Measurements from ENCODE around the gene NEIL1. TPM values are rescaled to one million over a fixed set of nuclear protein-coding genes. Genes with fewer than 3 reads are reported as not detected.

NEIL1 gene
- total and polyA plus RNA-seq, 2 of the 8 experiments (the other 6 are each of a cell fraction or from before 2014, with no cell fraction given): 10.4 to 10.9 TPM

GRCh38 chr15:75360391-75360790, 13.6 kb downstream of the NEIL1 start:
- CTCF ChIA-PET (ENCODE audit: partially characterized antibody): interaction anchor here (0.6 kb wide), 1 partner anchor 10 kb away, joined by 4 read pairs; no protein-coding TSS in a partner anchor
- H3K4me2 ChIP-seq (ENCODE audit: insufficient read depth in 1 of 2, low read depth in 2 of 2, low read length in 2 of 2): no peak overlapping the region
- H2AFZ ChIP-seq (ENCODE audit: low read length): no peak overlapping the region
- no peak for TF ChIP-seq ZNF274 (IDR thresholded peaks at IDR 0.05; ENCODE audit: borderline replicate concordance, extremely low read depth, low read length)
- TF ChIP-seq CHD1 (IDR thresholded peaks at IDR 0.05; ENCODE audit: low read depth, low read length): no peak
- no peak for TF ChIP-seq HDAC2 (IDR thresholded peaks at IDR 0.05; ENCODE audit: borderline replicate concordance in 1 of 2, low read depth in 2 of 2, low read length in 2 of 2)
- TF ChIP-seq POLR2AphosphoS5 (IDR thresholded peaks at IDR 0.05; ENCODE audit: low read depth, low read length): no peak
- TF ChIP-seq PHF8 (conservative IDR thresholded peaks at IDR 0.05; ENCODE audit: low read depth, low read length): no peak
- no peak for TF ChIP-seq KDM1A (IDR thresholded peaks at IDR 0.05; ENCODE audit: borderline replicate concordance, low read length)
- TF ChIP-seq CBX8 (IDR thresholded peaks at IDR 0.05; ENCODE audit: borderline replicate concordance, low read depth, low read length): no peak
- TF ChIP-seq GTF2F1 (IDR thresholded peaks at IDR 0.05; ENCODE audit: borderline replicate concordance, low read depth, low read length): no peak
- TF ChIP-seq ATF2 (IDR thresholded peaks at IDR 0.05; ENCODE audit: low read length): no peak
- TF ChIP-seq SIN3A (conservative IDR thresholded peaks at IDR 0.05 in 1 of 2, IDR thresholded peaks at IDR 0.05 in 1 of 2; ENCODE audit: low read depth in 1 of 2, low read length in 2 of 2): no peak
- no peak for TF ChIP-seq JUN (IDR thresholded peaks at IDR 0.05; ENCODE audit: low read depth, low read length)
- no peak for TF ChIP-seq FOSL1 (IDR thresholded peaks at IDR 0.05; ENCODE audit: insufficient read depth, low read depth, low read length)

More at GRCh38 chr15:75360391-75360790, 13.6 kb downstream of the NEIL1 start:
- H3K27me3 ChIP-seq (replicated peaks in 1 of 4; ENCODE audit: control insufficient read depth in 3 of 4, extremely low read depth in 1 of 4, insufficient read depth in 3 of 4, low read length in 3 of 4): no peaks in the 10 kb centered on the region
- no peak overlapping the region for H2BK12ac ChIP-seq (ENCODE audit: low read depth, low read length)
- H3K56ac ChIP-seq (replicated peaks; ENCODE audit: insufficient read length, low read depth, low read length): no peak overlapping the region
- no peak overlapping the region for H3K14ac ChIP-seq (ENCODE audit: insufficient read length)
- no peak overlapping the region for H3K23ac ChIP-seq (ENCODE audit: insufficient read length)
- DNase-seq (ENCODE audit: low read depth in 1 of 2, low spot score in 2 of 2) (no peak), FAIRE-seq (no peak)
- H2BK5ac ChIP-seq (ENCODE audit: low read depth, low read length): no peak overlapping the region
- POLR2A ChIA-PET (ENCODE audit: partially characterized antibody): interaction anchor here (0.7 to 6.5 kb wide), 3 partner anchors 8 to 21 kb away, joined by 3 to 69 read pairs (median 9); partner anchors contain the start of genes MAN2C1 and NEIL1
- H3K27ac ChIP-seq (ENCODE audit: low read depth, low read length): no peak overlapping the region
- no peaks in the 10 kb centered on the region for H3K9me3 ChIP-seq (ENCODE audit: insufficient read depth in 2 of 2, low read depth in 1 of 2, low read length in 1 of 2)
- no peak overlapping the region for H3K4me3 ChIP-seq (ENCODE audit: extremely low read depth in 1 of 4, insufficient read depth in 2 of 4, low read depth in 3 of 4, low read length in 4 of 4)
- no peak overlapping the region for H4K5ac ChIP-seq (ENCODE audit: insufficient read length, low read depth, low read length)
- no peak overlapping the region for H3K4ac ChIP-seq (replicated peaks; ENCODE audit: insufficient read length, low read depth, low read length)
- no peak overlapping the region for H3K9ac ChIP-seq (replicated peaks in 1 of 4; ENCODE audit: extremely low read depth in 1 of 4, low read depth in 3 of 4, low read length in 3 of 4)
- WGBS, 2 experiments (ENCODE audit: extremely low coverage in 1 of 2, insufficient coverage in 1 of 2, insufficient read length in 1 of 2, insufficient replicate concordance in 2 of 2, low coverage in 1 of 2, low lambda C conversion rate in 2 of 2, missing lambda C conversion rate in 1 of 2): 82% methylated on average over 1 of the region's 1 CpG; no CpG with 5 or more reads in 1 of the 2 experiments
- no peaks in the 10 kb centered on the region for H3K4me1 ChIP-seq (replicated peaks in 1 of 4; ENCODE audit: control insufficient read depth in 3 of 4, insufficient read depth in 4 of 4, low read length in 3 of 4)
- H2BK20ac ChIP-seq (ENCODE audit: low read length): no peak overlapping the region
- H2BK120ac ChIP-seq (replicated peaks; ENCODE audit: low read depth, low read length): no peak overlapping the region
- H2BK15ac ChIP-seq (ENCODE audit: low read length): no peak overlapping the region
- H4K91ac ChIP-seq (replicated peaks; ENCODE audit: insufficient read length, low read length): no peak overlapping the region
- H4K8ac ChIP-seq (ENCODE audit: extremely low read depth, insufficient read depth, low read length): no peak overlapping the region
- no peaks in the 10 kb centered on the region for H3K79me1 ChIP-seq (ENCODE audit: low read depth, low read length)
- H3K18ac ChIP-seq (ENCODE audit: extremely low read depth, low read length): no peak overlapping the region
- peaks cover 0 to 25% (median 3%) of the 10 kb centered on the region in 4 experiments; a peak in 5 of 8 replicates for H3K36me3 ChIP-seq (ENCODE audit: control insufficient read depth in 2 of 4, insufficient read depth in 4 of 4, low read length in 3 of 4)
- no peaks in the 10 kb centered on the region for H3K23me2 ChIP-seq (ENCODE audit: low read depth, low read length)
- no peak overlapping the region for H2AK5ac ChIP-seq (ENCODE audit: low read depth, low read length)
- no peaks in the 10 kb centered on the region for H3K79me2 ChIP-seq (ENCODE audit: control insufficient read depth in 1 of 2, insufficient read depth in 2 of 2, low read length in 2 of 2)
- peaks cover 0 to 5% of the 10 kb centered on the region in 2 experiments for H4K20me1 ChIP-seq (replicated peaks in 1 of 2; ENCODE audit: control insufficient read depth in 1 of 2, insufficient read depth in 2 of 2, low read length in 2 of 2)
